Nephron (organoid): ENCODE measurements around the gene RNASE8.

Experiments
- H3K27ac Mint-ChIP-seq, 3 experiments: 2 replicates each; pipeline ENCODE4 v1.8.0; 2020; ENCODE audit warnings: mixed read lengths in 3 of 3, mild to moderate bottlenecking in 2 of 3, moderate library complexity in 1 of 3
- H3K27me3 Mint-ChIP-seq: 2 replicates; pipeline ENCODE4 v1.8.0; 2021; ENCODE audit warnings: low read depth, mild to moderate bottlenecking, moderate library complexity, mixed read lengths
- H3K36me3 Mint-ChIP-seq: 2 replicates; pipeline ENCODE4 v1.8.0; 2020; ENCODE audit warnings: low read depth, mixed read lengths
- H3K4me1 Mint-ChIP-seq: 2 replicates; pipeline ENCODE4 v1.8.0; 2020; ENCODE audit warnings: mixed read lengths
- H3K4me3 Mint-ChIP-seq, 3 experiments: 2 replicates each; pipeline ENCODE4 v1.8.0; 2020; ENCODE audit warnings: mild to moderate bottlenecking in 3 of 3, mixed read lengths in 3 of 3, moderate library complexity in 2 of 3
- H3K9me3 Mint-ChIP-seq: 2 replicates; pipeline ENCODE4 v1.8.0; 2020; ENCODE audit warnings: mixed read lengths
- CTCF ChIP-seq, 3 experiments: fragments of 200-600 bp; sonication (generic); IDR thresholded peaks; one replicate each; pipeline ENCODE4 v1.5.0; 2021; ENCODE audit warnings: antibody characterized with exemption in 3 of 3; ENCODE audit not compliant: unreplicated experiment in 3 of 3

RNASE8 gene

GRCh38 chr14:21034707-21035106, 22.9 kb upstream of the RNASE8 start, which contains the start of gene RNASE13:
RNASE13 (minus strand) TSS chr14:21034807; CDS start chr14:21034288, 519 bp downstream.
- Mint-ChIP-seq H3K27ac (no peak within 1 kb of the TSS), H3K4me3 (no peak within 1 kb of the TSS)

GRCh38 chr14:21036751-21037150, 20.9 kb upstream of the RNASE8 start:
- H3K4me3 Mint-ChIP-seq: no peak overlapping the region
- TF ChIP-seq CTCF (IDR thresholded peaks at IDR 0.05; ENCODE audit: unreplicated experiment in 3 of 3): no peak
- H3K27me3 Mint-ChIP-seq: peaks cover 3% of the 10 kb centered on the region
- H3K27ac Mint-ChIP-seq: peak overlapping the region in 1 of 3 experiments; percentile 10
- H3K4me1 Mint-ChIP-seq: peaks cover 56% of the 10 kb centered on the region
- no peaks in the 10 kb centered on the region for H3K36me3 Mint-ChIP-seq
- H3K9me3 Mint-ChIP-seq: no peaks in the 10 kb centered on the region

More at GRCh38 chr14:21034707-21035106, 22.9 kb upstream of the RNASE8 start, which contains the start of gene RNASE13:
- TF ChIP-seq CTCF (IDR thresholded peaks at IDR 0.05; ENCODE audit: unreplicated experiment in 3 of 3): no peak
- Mint-ChIP-seq H3K27me3 (peaks cover 7% of the 10 kb centered on the region), H3K9me3 (no peaks in the 10 kb centered on the region), H3K36me3 (no peaks in the 10 kb centered on the region), H3K4me1 (peaks cover 50% of the 10 kb centered on the region)

- Mint-ChIP-seq H3K4me3 (no peak overlapping the region), H3K36me3 (no peaks in the 10 kb centered on the region), H3K27me3 (no peaks in the 10 kb centered on the region), H3K9me3 (no peaks in the 10 kb centered on the region), H3K4me1 (peaks cover 52% of the 10 kb centered on the region), H3K27ac (peak overlapping the region in 1 of 3 experiments; percentile 10)
- no peak for TF ChIP-seq CTCF (IDR thresholded peaks at IDR 0.05; ENCODE audit: unreplicated experiment in 3 of 3)
Measured at GRCh38 chr14:21037156-21037555, 20.5 kb upstream of the RNASE8 start.

GRCh38 chr14:21038441-21039422, 18.9 kb upstream of the RNASE8 start:
- Mint-ChIP-seq H3K4me1 (peaks cover 51% of the 10 kb centered on the region), H3K27me3 (no peaks in the 10 kb centered on the region), H3K27ac (peak overlapping the region; percentile 89 to 99 (median 94)), H3K9me3 (no peaks in the 10 kb centered on the region), H3K36me3 (no peaks in the 10 kb centered on the region), H3K4me3 (peak overlapping the region in 2 of 3 experiments; percentile 67)
- no peak for TF ChIP-seq CTCF (IDR thresholded peaks at IDR 0.05; ENCODE audit: unreplicated experiment in 3 of 3)

GRCh38 chr14:21039585-21040369, 17.8 kb upstream of the RNASE8 start:
- H3K4me3 Mint-ChIP-seq: peak overlapping the region in 2 of 3 experiments; percentile 67

More at GRCh38 chr14:21039585-21040369, 17.8 kb upstream of the RNASE8 start:
- Mint-ChIP-seq H3K36me3 (no peaks in the 10 kb centered on the region), H3K9me3 (no peaks in the 10 kb centered on the region), H3K27ac (peak overlapping the region; percentile 89 to 99 (median 94)), H3K27me3 (no peaks in the 10 kb centered on the region), H3K4me1 (peaks cover 58% of the 10 kb centered on the region)
- peak; percentile 73 to 80 (median 76) for TF ChIP-seq CTCF (IDR thresholded peaks at IDR 0.05; ENCODE audit: unreplicated experiment in 3 of 3)
